PC-3 (cell line): ENCODE measurements around the gene SULF2. TPM values are rescaled to one million over a fixed set of nuclear protein-coding genes. Genes with fewer than 3 reads are reported as not detected.
A peak's percentile ranks its signal among the peaks of the same experiment; 100 is the strongest.

Source experiments
- ATAC-seq: fragments of 200-7000 bp; cut with Tn5 transposase; 2 replicates; pipeline ENCODE4 v1.9.1; 2020; ENCODE audit warnings: mild to moderate bottlenecking, moderate library complexity
- BruUV-seq: library from RNA; stranded (reverse); fragments of 400-500 nt; replicated peaks from 2 replicates; lab custom pipeline; 2021; lab: Mats Ljungman, UMichigan
- CTCF ChIA-PET: fragments of 300-600 bp; sonication (Branson Sonifier 250); formaldehyde crosslinking; loops from one replicate; lab custom pipeline; 2022; ENCODE audit warnings: antibody characterized with exemption; lab: Charles Lee
- POLR2A ChIA-PET: fragments of 300-600 bp; sonication (Branson Sonifier 250); formaldehyde crosslinking; loops from one replicate; lab custom pipeline; 2022; ENCODE audit warnings: antibody characterized with exemption; ENCODE audit not compliant: unreplicated experiment; lab: Charles Lee
- DNase-seq: peaks from one replicate; pipeline ENCODE4 v3.0.0-alpha.2; 2015
- H2AFZ ChIP-seq: fragments of 300-600 bp; sonication (generic); 2 replicates; pipeline ENCODE4 v1.6.0; 2016; ENCODE audit warnings: antibody characterized with exemption, low read length
- H3F3A ChIP-seq: fragments of 300-600 bp; sonication (generic); one replicate; pipeline ENCODE4 v1.6.0; 2017; ENCODE audit warnings: antibody characterized with exemption, low read length, control low read depth, mild to moderate bottlenecking; ENCODE audit not compliant: unreplicated experiment
- H3K27ac ChIP-seq: fragments of 300-600 bp; sonication (generic); 2 replicates; pipeline ENCODE4 v1.5.1; 2016; ENCODE audit warnings: mild to moderate bottlenecking, low read length
- H3K27me3 ChIP-seq: fragments of 300-600 bp; sonication (generic); 2 replicates; pipeline ENCODE4 v1.6.1; 2016; ENCODE audit warnings: low read length, mixed read lengths
- H3K36me3 ChIP-seq: fragments of 300-600 bp; sonication (generic); 2 replicates; pipeline ENCODE4 v1.6.1; 2016; ENCODE audit warnings: low read depth, mixed run types, low read length, mixed read lengths
- H3K4me1 ChIP-seq: fragments of 300-600 bp; sonication (generic); 2 replicates; pipeline ENCODE4 v1.5.1; 2016; ENCODE audit warnings: low read length; ENCODE audit not compliant: insufficient read depth
- H3K4me2 ChIP-seq: fragments of 300-600 bp; sonication (generic); 2 replicates; pipeline ENCODE4 v1.6.0; 2016; ENCODE audit warnings: low read length
- H3K4me3 ChIP-seq: fragments of 300-600 bp; sonication (generic); 2 replicates; pipeline ENCODE4 v1.5.1; 2016; ENCODE audit warnings: mild to moderate bottlenecking, low read length, mixed read lengths
- H3K79me2 ChIP-seq: fragments of 300-600 bp; sonication (generic); 2 replicates; pipeline ENCODE4 v1.6.1; 2017; ENCODE audit warnings: low read length, mixed read lengths
- H3K9ac ChIP-seq: fragments of 300-600 bp; sonication (generic); 2 replicates; pipeline ENCODE4 v1.6.0; 2016; ENCODE audit warnings: mild to moderate bottlenecking, low read length
- H3K9me2 ChIP-seq: fragments of 300-600 bp; sonication (generic); replicated peaks from 2 replicates; pipeline ENCODE4 v1.6.1; 2016; ENCODE audit warnings: mixed run types, low read length, mixed read lengths
- H3K9me3 ChIP-seq: fragments of 300-600 bp; sonication (generic); 2 replicates; pipeline ENCODE4 v1.6.1; 2016; ENCODE audit warnings: low read length, mixed read lengths
- H4K20me1 ChIP-seq: fragments of 300-600 bp; sonication (generic); 2 replicates; pipeline ENCODE4 v1.6.1; 2016; ENCODE audit warnings: low read length, mixed read lengths
- EZH2 ChIP-seq: fragments of 300-600 bp; sonication (generic); IDR thresholded peaks from one replicate; pipeline ENCODE4 v1.6.1; 2017; ENCODE audit warnings: antibody characterized with exemption, mild to moderate bottlenecking, low read length; ENCODE audit not compliant: unreplicated experiment
- EZH2phosphoT487 ChIP-seq: fragments of 300-600 bp; sonication (generic); IDR thresholded peaks from 2 replicates; pipeline ENCODE4 v1.6.1; 2018; ENCODE audit warnings: mild to moderate bottlenecking, antibody characterized with exemption, low read length, borderline replicate concordance
- intact Hi-C: fragments of 100-400 bp; cut with micrococcal nuclease; formaldehyde crosslinking; loops from 2 replicates; pipeline ENCODE4 v1.9.0; 2023
- total RNA-seq: library from RNA; depleted of rRNA; stranded (reverse); fragments of >200 nt; gene quantifications from 2 replicates; pipeline ENCODE4 v1.2.3, GENCODE V29; 2014
- TF ChIP-seq, protein P1 (sequence below): fragments of 300-600 bp; sonication (generic); conservative IDR thresholded peaks from 2 replicates; pipeline ENCODE4 v1.5.1; 2017; ENCODE audit warnings: antibody characterized with exemption, low read depth, mild to moderate bottlenecking, low read length

SULF2 gene
- total RNA-seq, 1 experiment from 2014 or later, result 340 TPM

DNA sequence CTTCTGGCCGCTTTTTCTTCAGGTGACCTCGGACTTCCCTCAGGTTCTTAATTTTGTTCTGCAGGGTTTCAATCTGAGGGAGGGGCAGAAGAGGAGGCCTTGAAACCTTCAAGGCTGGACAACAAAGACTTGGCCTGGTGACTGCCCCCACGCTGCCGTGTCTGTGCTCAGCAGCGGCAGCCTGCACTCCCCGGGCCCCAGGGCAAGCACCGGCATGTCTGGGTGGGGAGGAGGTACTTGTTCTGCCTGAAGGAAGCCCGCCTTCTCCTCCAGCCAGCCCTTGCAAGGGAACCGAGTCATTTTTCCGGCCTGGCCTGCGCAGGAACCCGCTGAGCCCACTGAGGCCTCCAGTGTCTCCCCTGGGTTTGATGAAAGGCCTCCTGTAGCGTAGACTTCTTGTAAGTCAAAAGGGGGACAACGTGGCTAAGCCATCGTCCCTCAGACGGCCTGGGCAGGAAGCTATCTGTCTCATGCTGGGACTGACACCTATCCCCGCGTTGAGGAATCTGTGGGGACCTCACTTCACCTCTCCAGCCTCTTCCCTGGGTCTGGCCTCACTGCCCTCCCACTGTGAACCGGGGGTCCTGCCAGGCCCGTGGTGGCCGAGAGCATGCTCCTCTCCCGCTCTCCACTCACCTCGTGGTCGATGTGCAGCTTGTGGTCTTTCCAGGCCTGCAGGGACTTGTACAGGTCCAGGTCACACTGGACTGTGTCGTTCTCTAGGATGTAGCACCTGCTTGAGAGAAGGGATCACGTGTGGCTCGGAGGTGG is 119.9 kb downstream of the SULF2 start:
- peaks cover 43% of the 10 kb centered on the region for H3K36me3 ChIP-seq
- H3K9me3 ChIP-seq, result no peaks in the 10 kb centered on the region
- no peak overlapping the region for H3K4me2 ChIP-seq
- intact Hi-C loops, result no loop called here
- H3K4me3 ChIP-seq, result no peak overlapping the region
- POLR2A ChIA-PET, result no interaction called here
- DNase-seq (no peak), ATAC-seq (no peak)
- no peaks in the 10 kb centered on the region for H3F3A ChIP-seq
- H3K79me2 ChIP-seq, result no peaks in the 10 kb centered on the region
- BruUV-seq, result no TSS peak
- no peak overlapping the region for H3K9ac ChIP-seq
- H3K27me3 ChIP-seq, result no peaks in the 10 kb centered on the region
- CTCF ChIA-PET, result no interaction called here
- TF ChIP-seq, protein P1, sequence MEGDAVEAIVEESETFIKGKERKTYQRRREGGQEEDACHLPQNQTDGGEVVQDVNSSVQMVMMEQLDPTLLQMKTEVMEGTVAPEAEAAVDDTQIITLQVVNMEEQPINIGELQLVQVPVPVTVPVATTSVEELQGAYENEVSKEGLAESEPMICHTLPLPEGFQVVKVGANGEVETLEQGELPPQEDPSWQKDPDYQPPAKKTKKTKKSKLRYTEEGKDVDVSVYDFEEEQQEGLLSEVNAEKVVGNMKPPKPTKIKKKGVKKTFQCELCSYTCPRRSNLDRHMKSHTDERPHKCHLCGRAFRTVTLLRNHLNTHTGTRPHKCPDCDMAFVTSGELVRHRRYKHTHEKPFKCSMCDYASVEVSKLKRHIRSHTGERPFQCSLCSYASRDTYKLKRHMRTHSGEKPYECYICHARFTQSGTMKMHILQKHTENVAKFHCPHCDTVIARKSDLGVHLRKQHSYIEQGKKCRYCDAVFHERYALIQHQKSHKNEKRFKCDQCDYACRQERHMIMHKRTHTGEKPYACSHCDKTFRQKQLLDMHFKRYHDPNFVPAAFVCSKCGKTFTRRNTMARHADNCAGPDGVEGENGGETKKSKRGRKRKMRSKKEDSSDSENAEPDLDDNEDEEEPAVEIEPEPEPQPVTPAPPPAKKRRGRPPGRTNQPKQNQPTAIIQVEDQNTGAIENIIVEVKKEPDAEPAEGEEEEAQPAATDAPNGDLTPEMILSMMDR, result no peak
- no peak for TF ChIP-seq EZH2
- no peak for TF ChIP-seq EZH2phosphoT487
- no peak overlapping the region for H3K27ac ChIP-seq
- no peak overlapping the region for H2AFZ ChIP-seq
- H3K4me1 ChIP-seq, result no peaks in the 10 kb centered on the region
- H3K9me2 ChIP-seq, result no peaks in the 10 kb centered on the region
- no peaks in the 10 kb centered on the region for H4K20me1 ChIP-seq

DNA sequence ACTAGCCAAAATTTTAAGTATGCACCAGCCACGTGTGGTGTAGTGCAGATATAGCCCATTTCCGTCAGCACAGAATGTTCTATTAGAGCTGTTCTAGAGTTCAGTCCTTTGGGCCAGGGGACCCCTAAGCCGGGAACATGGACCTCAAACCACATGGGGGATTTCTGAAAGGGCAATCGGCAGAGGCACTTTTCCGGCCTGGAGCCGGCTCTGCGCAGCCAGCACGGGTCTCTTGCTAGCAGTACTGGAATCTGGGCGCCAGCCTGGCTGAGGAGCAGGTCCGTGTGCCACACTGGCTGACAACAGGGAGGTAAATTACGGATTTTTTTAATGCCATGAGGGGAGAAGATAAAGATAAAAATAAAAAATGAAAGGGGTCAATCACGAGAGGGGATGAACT is 120.5 kb downstream of the SULF2 start:
- no TSS peak for BruUV-seq
- Histone ChIP-seq H3K79me2 (no peaks in the 10 kb centered on the region), H2AFZ (no peak overlapping the region), H3F3A (no peaks in the 10 kb centered on the region), H3K9me3 (no peaks in the 10 kb centered on the region), H3K4me3 (no peak overlapping the region), H3K4me2 (no peak overlapping the region), H3K27ac (no peak overlapping the region), H3K9ac (no peak overlapping the region), H4K20me1 (no peaks in the 10 kb centered on the region), H3K4me1 (no peaks in the 10 kb centered on the region), H3K27me3 (no peaks in the 10 kb centered on the region), H3K36me3 (peaks cover 46% of the 10 kb centered on the region), H3K9me2 (no peaks in the 10 kb centered on the region)
- ATAC-seq (no peak), DNase-seq (no peak)
- POLR2A ChIA-PET, result interaction anchor here (0.6 kb wide), 1 partner anchor 464 kb away, joined by 4 read pairs; no protein-coding TSS in a partner anchor
- intact Hi-C loops, result loop anchor here (5.0 kb wide), 1 partner anchor 633 kb away; no protein-coding TSS in a partner anchor
- CTCF ChIA-PET, result interaction anchor here (0.6 kb wide), 1 partner anchor 622 kb away, joined by 3 read pairs; no protein-coding TSS in a partner anchor
- TF ChIP-seq EZH2 (no peak), EZH2phosphoT487 (no peak)
- TF ChIP-seq, protein P1, result no peak

DNA sequence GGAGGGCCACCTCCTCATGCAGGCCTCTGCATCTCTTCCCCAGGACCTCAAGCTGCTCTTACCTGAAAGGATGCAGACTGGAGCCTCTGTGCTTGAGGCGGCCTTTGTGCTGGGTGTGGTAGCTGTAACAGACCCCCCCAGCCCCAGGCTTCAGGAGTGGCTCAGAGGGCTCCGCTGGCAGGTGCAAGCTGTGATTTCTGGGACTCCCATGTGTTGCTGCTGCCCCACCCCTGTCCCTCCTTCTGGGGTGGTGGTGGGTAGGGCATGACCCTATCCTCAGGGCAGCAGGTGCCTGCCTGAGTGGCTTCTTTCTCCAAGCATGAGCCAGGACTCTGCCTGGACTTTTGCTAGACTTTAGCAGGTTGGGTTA is 121.2 kb downstream of the SULF2 start:
- H4K20me1 ChIP-seq, result no peaks in the 10 kb centered on the region
- no peak for DNase-seq
- H3K9me2 ChIP-seq, result no peaks in the 10 kb centered on the region
- intact Hi-C loops, result loop anchor here (5.0 kb wide), 1 partner anchor 633 kb away; no protein-coding TSS in a partner anchor
- H3K9me3 ChIP-seq, result no peaks in the 10 kb centered on the region
- ChIA-PET CTCF (interaction anchor here (0.6 to 1.3 kb wide), 3 partner anchors 9 to 956 kb away, joined by 3 to 7 read pairs (median 3); no protein-coding TSS in a partner anchor), POLR2A (interaction anchor here (0.5 to 0.6 kb wide), 2 partner anchors 465 to 728 kb away, joined by 4 to 5 read pairs; no protein-coding TSS in a partner anchor)
- no peak overlapping the region for H3K4me2 ChIP-seq
- H3F3A ChIP-seq, result no peaks in the 10 kb centered on the region
- H3K4me1 ChIP-seq, result no peaks in the 10 kb centered on the region
- no TSS peak for BruUV-seq
- H2AFZ ChIP-seq, result no peak overlapping the region
- ATAC-seq, result peak; percentile 27
- H3K9ac ChIP-seq, result no peak overlapping the region
- no peak overlapping the region for H3K4me3 ChIP-seq
- H3K79me2 ChIP-seq, result no peaks in the 10 kb centered on the region
- TF ChIP-seq, protein P1, result 0 out of 2 replicates have a peak, but pooled peaks have one; percentile 27
- no peak for TF ChIP-seq EZH2
- no peak overlapping the region for H3K27ac ChIP-seq
- H3K27me3 ChIP-seq, result no peaks in the 10 kb centered on the region
- peaks cover 48% of the 10 kb centered on the region for H3K36me3 ChIP-seq
